NT2/D1 (cell line): ENCODE results near the gene TM2D3.

Experiments used
- DNase-seq: peaks from one replicate; pipeline ENCODE4 v3.0.0-alpha.2; 2011; ENCODE audit warnings: low read depth, low spot score
- H3K27me3 ChIP-seq: 2 replicates; pipeline ENCODE4 v1.6.0; 2011; ENCODE audit warnings: mild to moderate bottlenecking; ENCODE audit not compliant: insufficient read length, insufficient read depth
- H3K36me3 ChIP-seq: 2 replicates; pipeline ENCODE4 v1.6.1; 2011; ENCODE audit warnings: mild to moderate bottlenecking, low read length, mixed read lengths; ENCODE audit not compliant: insufficient read depth, insufficient read length
- H3K4me1 ChIP-seq: 2 replicates; pipeline ENCODE4 v1.5.1; 2011; ENCODE audit not compliant: insufficient read depth, insufficient read length
- H3K4me3 ChIP-seq: 2 replicates; pipeline ENCODE4 v1.5.1; 2011; ENCODE audit warnings: low read depth; ENCODE audit not compliant: insufficient read length
- H3K9ac ChIP-seq: 2 replicates; pipeline ENCODE4 v1.6.0; 2011; ENCODE audit warnings: low read depth; ENCODE audit not compliant: insufficient read length
- H3K9me3 ChIP-seq: 2 replicates; pipeline ENCODE4 v1.5.1; 2011; ENCODE audit warnings: mild to moderate bottlenecking, low read length; ENCODE audit not compliant: insufficient read depth
- SUZ12 ChIP-seq: IDR thresholded peaks from 2 replicates; pipeline ENCODE4 v1.6.1; 2011; ENCODE audit not compliant: insufficient read length, insufficient read depth; ENCODE audit errors: extremely low read depth
- YY1 ChIP-seq: IDR thresholded peaks from 2 replicates; pipeline ENCODE4 v1.6.1; 2011; ENCODE audit not compliant: insufficient read length, insufficient read depth
- ZNF274 ChIP-seq: IDR thresholded peaks from 2 replicates; pipeline ENCODE4 v1.6.1; 2011; ENCODE audit warnings: mild to moderate bottlenecking, low read depth, low read length

TM2D3 gene

DNA sequence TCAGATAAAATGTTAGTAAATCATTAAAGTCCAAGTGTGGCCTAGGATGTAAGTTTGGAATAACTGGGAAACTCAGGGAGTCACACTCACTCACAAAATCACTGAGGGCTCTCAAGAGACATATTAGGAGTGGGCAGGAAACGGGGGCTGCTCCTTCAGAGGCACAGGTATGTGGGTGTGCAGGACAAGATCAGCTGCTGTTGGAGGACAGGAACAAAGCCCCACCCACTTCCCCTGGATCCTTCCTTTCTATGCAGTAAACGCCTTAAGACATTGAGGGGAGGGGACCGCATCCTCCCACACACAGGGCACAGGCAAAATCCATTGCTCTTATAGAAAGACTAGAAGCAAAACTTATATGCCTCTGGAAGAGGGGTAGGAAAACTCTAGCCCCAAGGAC is 30.2 kb downstream of the TM2D3 start:
- Histone ChIP-seq H3K36me3 (peaks cover 2% of the 10 kb centered on the region), H3K9ac (no peak overlapping the region), H3K4me1 (no peaks in the 10 kb centered on the region), H3K9me3 (peaks cover 38% of the 10 kb centered on the region), H3K27me3 (no peaks in the 10 kb centered on the region), H3K4me3 (no peak overlapping the region)
- no peak for TF ChIP-seq SUZ12
- no peak for TF ChIP-seq ZNF274
- TF ChIP-seq YY1 = no peak
- DNase-seq = no peak

DNA sequence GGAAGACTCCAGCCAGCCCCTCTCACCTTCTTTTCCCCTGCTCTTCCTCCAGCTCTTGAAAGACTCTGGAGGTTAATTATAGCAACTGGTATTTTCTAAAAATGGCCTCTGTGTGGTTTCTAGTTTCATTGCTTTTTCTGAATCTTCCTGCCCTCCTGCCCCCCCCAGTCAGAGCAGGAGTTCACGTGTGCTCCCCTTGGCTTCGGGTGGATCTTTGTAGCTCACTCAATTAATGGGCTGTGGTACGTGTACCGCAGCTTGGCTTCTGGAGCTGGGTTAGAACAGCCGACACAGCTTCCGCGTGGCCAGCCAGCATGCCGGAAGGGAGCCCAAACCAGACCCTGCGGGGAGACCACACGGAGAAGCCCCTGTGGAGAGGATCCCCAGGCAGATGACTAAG is 31.5 kb downstream of the TM2D3 start:
- Histone ChIP-seq H3K9me3 (peaks cover 31% of the 10 kb centered on the region), H3K9ac (peak overlapping the region; percentile 34), H3K27me3 (no peaks in the 10 kb centered on the region), H3K4me3 (no peak overlapping the region), H3K36me3 (peaks cover 1% of the 10 kb centered on the region), H3K4me1 (no peaks in the 10 kb centered on the region)
- TF ChIP-seq SUZ12 = no peak
- TF ChIP-seq ZNF274 = no peak
- TF ChIP-seq YY1 = no peak
- no peak for DNase-seq

DNA sequence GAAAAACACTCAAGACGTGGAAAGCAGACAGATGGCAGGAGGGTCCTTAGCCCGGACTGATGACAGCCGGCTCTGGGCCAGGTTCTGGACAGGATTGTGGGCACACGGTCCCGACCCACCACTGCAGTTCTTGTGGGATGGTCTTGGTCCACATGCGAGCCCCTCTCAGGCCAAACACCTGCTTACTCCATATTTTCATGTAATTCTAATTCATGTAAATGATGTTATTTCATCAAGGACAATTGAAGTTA is 32.6 kb downstream of the TM2D3 start:
- H3K9ac ChIP-seq = no peak overlapping the region
- no peak for DNase-seq
- peaks cover 20% of the 10 kb centered on the region for H3K9me3 ChIP-seq
- TF ChIP-seq SUZ12 (no peak), YY1 (no peak), ZNF274 (no peak)
- H3K27me3 ChIP-seq = no peaks in the 10 kb centered on the region
- no peaks in the 10 kb centered on the region for H3K36me3 ChIP-seq
- H3K4me3 ChIP-seq = no peak overlapping the region
- no peaks in the 10 kb centered on the region for H3K4me1 ChIP-seq

DNA sequence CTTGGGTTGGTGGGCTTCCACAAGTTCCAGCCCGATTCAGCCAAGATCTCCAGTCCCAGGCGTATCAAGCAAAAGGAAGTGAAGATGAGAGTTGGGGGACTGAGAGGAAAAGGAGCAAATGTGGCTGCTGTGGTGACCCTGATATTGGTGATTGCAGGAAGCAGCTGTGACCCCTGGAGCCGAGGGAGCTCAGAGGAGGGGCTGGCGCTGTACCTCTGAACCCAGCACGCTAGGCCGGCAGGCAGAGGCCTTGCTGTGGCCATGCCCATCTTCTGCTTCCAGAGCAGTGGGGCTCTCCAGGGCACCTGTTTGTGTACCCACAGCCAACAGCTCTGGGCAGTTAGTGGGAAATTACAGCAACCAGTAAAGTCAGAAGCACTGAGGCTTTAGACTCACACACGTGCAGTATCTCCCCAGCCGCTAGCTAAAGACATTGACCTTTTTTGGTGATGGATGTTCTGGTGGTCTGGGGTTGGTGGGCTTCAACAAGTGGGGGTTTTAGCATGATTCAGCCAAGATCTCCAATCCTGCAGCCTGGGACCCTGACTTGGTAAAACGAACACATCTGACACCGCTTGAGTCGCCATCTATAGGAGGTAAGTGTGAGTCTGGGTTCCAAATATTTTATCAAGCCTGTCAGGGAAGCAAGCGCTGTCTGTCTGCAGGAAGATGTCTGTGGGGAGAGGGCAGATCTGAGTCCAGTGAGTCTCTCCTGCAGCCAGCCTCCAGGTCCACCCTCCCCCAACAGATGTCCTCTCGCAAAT is 33.1 kb downstream of the TM2D3 start:
- Histone ChIP-seq H3K36me3 (no peaks in the 10 kb centered on the region), H3K9me3 (peaks cover 15% of the 10 kb centered on the region), H3K9ac (no peak overlapping the region), H3K4me1 (no peaks in the 10 kb centered on the region), H3K27me3 (no peaks in the 10 kb centered on the region), H3K4me3 (no peak overlapping the region)
- no peak for TF ChIP-seq SUZ12
- TF ChIP-seq YY1 = no peak
- TF ChIP-seq ZNF274 = no peak
- DNase-seq = no peak

DNA sequence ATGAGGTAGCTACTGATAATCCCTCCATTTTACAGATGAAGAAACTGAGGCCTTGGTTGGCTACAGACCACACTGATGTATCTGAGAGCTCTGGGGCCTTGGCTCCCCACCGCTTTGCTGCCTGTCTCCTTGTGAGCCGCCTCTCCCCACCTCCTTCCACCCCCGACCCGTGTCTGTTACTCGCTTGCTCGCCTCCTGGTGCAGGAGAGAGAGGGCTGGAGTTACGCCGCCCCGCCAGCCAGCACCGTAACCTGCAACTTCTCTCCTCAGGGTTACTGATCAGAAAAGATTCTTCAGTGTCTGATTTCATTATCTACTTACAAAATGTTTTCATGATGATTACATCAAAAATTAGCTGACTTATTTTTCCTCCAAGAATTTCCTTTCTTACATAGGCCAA is 34.1 kb downstream of the TM2D3 start:
- no peak for DNase-seq
- H3K9ac ChIP-seq = no peak overlapping the region
- no peak overlapping the region for H3K4me3 ChIP-seq
- peaks cover 5% of the 10 kb centered on the region for H3K9me3 ChIP-seq
- H3K4me1 ChIP-seq = no peaks in the 10 kb centered on the region
- H3K36me3 ChIP-seq = no peaks in the 10 kb centered on the region
- no peak for TF ChIP-seq SUZ12
- TF ChIP-seq YY1 = no peak
- no peak for TF ChIP-seq ZNF274
- no peaks in the 10 kb centered on the region for H3K27me3 ChIP-seq

DNA sequence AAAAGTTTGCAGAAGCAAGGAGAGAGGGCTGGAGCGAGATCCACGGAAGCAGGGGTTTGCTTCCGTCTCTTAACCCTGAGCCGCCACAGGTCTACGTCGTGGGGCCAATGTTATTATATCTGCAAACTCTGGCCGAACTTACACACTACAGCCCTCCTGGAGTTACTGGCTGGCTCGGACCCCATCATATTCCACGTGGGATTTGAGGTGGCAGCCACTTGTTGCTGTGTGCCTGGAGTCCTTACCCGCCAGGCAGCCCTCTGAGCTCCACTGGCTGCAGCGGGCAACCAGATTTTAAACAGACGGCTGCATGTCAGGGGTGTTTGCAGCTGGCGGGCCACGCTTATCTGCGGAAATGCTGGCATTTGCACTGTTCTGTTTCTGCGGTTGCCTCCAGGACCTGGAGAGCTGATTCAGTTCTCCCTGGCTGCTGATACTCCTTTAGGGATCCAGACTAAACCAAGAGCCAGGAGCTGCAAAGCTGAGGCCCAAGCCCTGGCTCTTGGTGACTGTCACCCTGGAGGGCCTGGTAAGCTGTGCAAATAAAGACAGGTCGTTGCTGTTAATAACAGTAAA is 34.7 kb downstream of the TM2D3 start:
- TF ChIP-seq SUZ12 = no peak
- TF ChIP-seq YY1 = no peak
- no peak for TF ChIP-seq ZNF274

DNA sequence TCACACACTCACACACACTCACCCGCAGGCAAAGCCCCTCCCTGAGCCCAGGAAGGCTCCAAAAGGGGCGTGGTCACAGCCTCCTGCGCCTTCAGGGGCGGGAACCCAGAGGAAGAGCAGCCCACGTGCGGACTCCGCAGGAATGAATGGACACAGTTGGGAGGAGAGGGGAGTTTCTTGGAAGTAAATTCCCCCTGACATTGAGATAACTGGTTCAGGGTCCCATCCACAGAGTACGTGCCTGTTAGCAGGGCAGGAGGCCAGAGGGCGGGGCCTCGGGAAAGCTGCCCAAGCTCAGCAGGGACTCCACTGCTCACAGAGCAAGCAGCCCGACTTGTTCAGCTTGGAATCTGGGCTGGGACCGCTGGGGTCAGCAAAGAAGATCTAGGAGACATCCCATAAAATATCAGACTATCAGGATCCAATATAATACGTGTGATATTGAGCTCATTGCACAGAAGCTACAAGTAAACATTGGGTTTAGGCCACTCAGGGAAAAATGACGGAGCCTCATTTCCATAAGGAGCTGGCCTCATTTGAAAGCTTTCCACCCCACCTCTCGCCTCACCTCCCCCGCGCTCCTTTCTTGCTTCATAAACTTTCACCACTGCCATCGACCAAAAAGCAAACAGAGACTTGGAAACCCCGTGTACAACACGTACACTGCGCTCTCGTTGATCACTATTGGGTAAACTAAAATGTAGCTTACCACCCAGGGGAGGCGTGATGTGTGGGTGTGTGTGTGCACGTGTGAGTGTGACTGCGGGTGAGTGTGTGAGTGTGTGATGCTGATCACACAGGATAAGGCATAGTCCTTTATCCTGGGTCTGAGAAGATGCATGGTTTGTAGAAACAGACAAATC is 36.0 kb downstream of the TM2D3 start:
- Histone ChIP-seq H3K4me1 (no peaks in the 10 kb centered on the region), H3K36me3 (no peaks in the 10 kb centered on the region), H3K4me3 (no peak overlapping the region), H3K9ac (no peak overlapping the region), H3K27me3 (no peaks in the 10 kb centered on the region), H3K9me3 (no peaks in the 10 kb centered on the region)
- TF ChIP-seq YY1 (no peak), SUZ12 (no peak), ZNF274 (no peak)
- peak; percentile 50 for DNase-seq

More for the DNA sequence above, 34.7 kb downstream of the TM2D3 start:
- no peak overlapping the region for H3K9ac ChIP-seq
- no peaks in the 10 kb centered on the region for H3K9me3 ChIP-seq
- H3K4me1 ChIP-seq = no peaks in the 10 kb centered on the region
- no peaks in the 10 kb centered on the region for H3K27me3 ChIP-seq
- no peak overlapping the region for H3K4me3 ChIP-seq
- DNase-seq = no peak
- H3K36me3 ChIP-seq = no peaks in the 10 kb centered on the region
